SK-N-SH (cell line): ENCODE measurements around the gene SF3B1. TPM values are rescaled to one million over a fixed set of nuclear protein-coding genes. Genes with fewer than 3 reads are reported as not detected.

Experiments used
- CTCF ChIA-PET: fragments of 300-600, 350-600 bp; formaldehyde crosslinking; extraction: SDS; loops from one replicate; lab custom pipeline; 2021; lab: Yijun Ruan, JAX
- POLR2A ChIA-PET: fragments of 350-600 bp; sonication (Branson Sonifier 250); formaldehyde crosslinking; extraction: SDS; loops from one replicate; lab custom pipeline; 2020; ENCODE audit warnings: antibody characterized with exemption, inconsistent platforms; lab: Yijun Ruan, JAX
- DNase-seq: peaks from one replicate; pipeline ENCODE4 v3.0.0; 2012
- H2AFZ ChIP-seq: fragments of 200-600 bp; sonication (generic); 2 replicates; pipeline ENCODE4 v1.8.1; 2016; ENCODE audit warnings: antibody characterized with exemption, mild to moderate bottlenecking, low read depth
- H3F3A ChIP-seq: fragments of 200-600 bp; sonication (generic); replicated peaks from 2 replicates; pipeline ENCODE3; 2016; ENCODE audit warnings: antibody characterized with exemption, mild to moderate bottlenecking; ENCODE audit not compliant: insufficient read depth
- H3K27ac ChIP-seq, 2 experiments: fragments of 200-500 bp in 1 of 2; fragments of 200-600 bp in 1 of 2; sonication (Bioruptor generic) in 1 of 2; sonication (generic), shearing (Covaris generic) in 1 of 2; 2 replicates each; pipeline versions ENCODE4 v1.5.1 to v1.6.1; 2014 to 2016; ENCODE audit warnings: low read depth in 2 of 2, inconsistent platforms in 1 of 2, low read length in 1 of 2, mild to moderate bottlenecking in 1 of 2, mixed read lengths in 1 of 2
- H3K27me3 ChIP-seq: fragments of 200-600 bp; sonication (generic), shearing (Covaris generic); 2 replicates; pipeline ENCODE4 v1.6.1; 2016; ENCODE audit warnings: mixed run types; ENCODE audit not compliant: insufficient read depth
- H3K36me3 ChIP-seq, 2 experiments: fragments of 200-500 bp in 1 of 2; fragments of 200-600 bp in 1 of 2; sonication (Bioruptor generic) in 1 of 2; sonication (generic) in 1 of 2; replicated peaks in 1 of 2; 2 replicates each; pipeline versions ENCODE3 to v1.5.1; 2014 to 2016; ENCODE audit warnings: low read length in 1 of 2, mild to moderate bottlenecking in 1 of 2; ENCODE audit not compliant: insufficient read depth in 2 of 2, control insufficient read depth in 1 of 2
- H3K4me1 ChIP-seq, 2 experiments: fragments of 200-500 bp in 1 of 2; fragments of 200-600 bp in 1 of 2; sonication (Bioruptor generic) in 1 of 2; sonication (generic), shearing (Covaris generic) in 1 of 2; 2 replicates each; pipeline versions ENCODE4 v1.5.1 to v1.6.1; 2014 to 2016; ENCODE audit warnings: low read depth in 1 of 2, low read length in 1 of 2, mixed run types in 1 of 2; ENCODE audit not compliant: insufficient read depth in 2 of 2, control insufficient read depth in 1 of 2
- H3K4me2 ChIP-seq: fragments of 200-600 bp; sonication (generic), shearing (Covaris generic); 2 replicates; pipeline ENCODE4 v1.6.1; 2017; ENCODE audit warnings: mixed run types
- H3K4me3 ChIP-seq, 2 experiments: fragments of 200-500 bp in 1 of 2; fragments of 200-600 bp in 1 of 2; sonication (Bioruptor generic) in 1 of 2; sonication (generic), shearing (Covaris generic) in 1 of 2; 2 replicates each; pipeline versions ENCODE4 v1.5.1 to v1.8.1; 2014 to 2016; ENCODE audit warnings: low read depth in 2 of 2, inconsistent platforms in 1 of 2, low read length in 1 of 2, mild to moderate bottlenecking in 1 of 2, mixed read lengths in 1 of 2, moderate library complexity in 1 of 2
- H3K79me2 ChIP-seq: fragments of 200-600 bp; sonication (generic); 2 replicates; pipeline ENCODE4 v1.8.1; 2017; ENCODE audit warnings: mild to moderate bottlenecking; ENCODE audit not compliant: insufficient read depth
- H3K9ac ChIP-seq: fragments of 200-600 bp; sonication (generic); 2 replicates; pipeline ENCODE4 v1.6.1; 2017; ENCODE audit warnings: mixed run types
- H3K9me2 ChIP-seq: fragments of 200-600 bp; sonication (generic); 2 replicates; pipeline ENCODE4 v1.6.1; 2017; ENCODE audit warnings: mixed run types
- H3K9me3 ChIP-seq: fragments of 200-600 bp; sonication (generic); 2 replicates; pipeline ENCODE4 v1.6.1; 2017; ENCODE audit warnings: mixed run types, mild to moderate bottlenecking, moderate library complexity
- H4K20me1 ChIP-seq: fragments of 200-600 bp; sonication (generic); 2 replicates; pipeline ENCODE4 v1.6.1; 2017; ENCODE audit warnings: mild to moderate bottlenecking, mixed run types; ENCODE audit not compliant: insufficient read depth
- CTCF ChIP-seq: fragments of 200-600 bp; sonication (generic); IDR thresholded peaks from 2 replicates; pipeline ENCODE4 v1.6.1; 2017; ENCODE audit warnings: antibody characterized with exemption, mild to moderate bottlenecking, moderate library complexity
- FOSL2 ChIP-seq: IDR thresholded peaks from 2 replicates; pipeline ENCODE4 v1.4.0; 2012; ENCODE audit warnings: low read depth, mild to moderate bottlenecking, moderate library complexity, borderline replicate concordance
- GABPA ChIP-seq: IDR thresholded peaks from 2 replicates; pipeline ENCODE4 v1.4.0; 2012; ENCODE audit warnings: low read depth, mild to moderate bottlenecking
- MEF2A ChIP-seq: IDR thresholded peaks from 2 replicates; pipeline ENCODE4 v1.4.0; 2012; ENCODE audit warnings: low read depth, borderline replicate concordance
- RAD21 ChIP-seq: IDR thresholded peaks from 2 replicates; pipeline ENCODE4 v1.6.1; 2012; ENCODE audit warnings: mild to moderate bottlenecking, low read length
- SIN3A ChIP-seq: IDR thresholded peaks from 2 replicates; pipeline ENCODE4 v1.6.1; 2012; ENCODE audit warnings: low read depth, mild to moderate bottlenecking, low read length, moderate library complexity, borderline replicate concordance
- SMC3 ChIP-seq: IDR thresholded peaks from 2 replicates; pipeline ENCODE4 v1.6.1; 2012; ENCODE audit warnings: low read depth, low read length, improper control_type of control experiment
- TAF1 ChIP-seq: IDR thresholded peaks from 2 replicates; pipeline ENCODE4 v1.6.1; 2012; ENCODE audit warnings: low read depth, mild to moderate bottlenecking, low read length, moderate library complexity, borderline replicate concordance
- TCF12 ChIP-seq: IDR thresholded peaks from 2 replicates; pipeline ENCODE4 v1.4.0; 2012
- TEAD4 ChIP-seq: IDR thresholded peaks from 2 replicates; pipeline ENCODE4 v1.4.0; 2012; ENCODE audit warnings: mild to moderate bottlenecking, borderline replicate concordance; ENCODE audit not compliant: insufficient read depth
- USF2 ChIP-seq: fragments of 150-350 bp; IDR thresholded peaks from 2 replicates; pipeline ENCODE4 v1.6.1; 2017; ENCODE audit warnings: antibody characterized with exemption, low read length, low read depth, borderline replicate concordance
- YY1 ChIP-seq: IDR thresholded peaks from 2 replicates; pipeline ENCODE4 v1.4.0; 2012; ENCODE audit warnings: low read depth, mild to moderate bottlenecking
- ZBTB33 ChIP-seq: IDR thresholded peaks from 2 replicates; pipeline ENCODE4 v1.4.0; 2012; ENCODE audit warnings: low read depth, borderline replicate concordance
- WGBS: methylation state at CpG from one replicate; pipeline ENCODE4 v1.1.6; 2017; ENCODE audit warnings: low lambda C conversion rate; 5-methylcytosine and 5-hydroxymethylcytosine counted together
- polyA plus RNA-seq, 3 experiments: library from polyadenylated mRNA; depleted of rRNA; stranded (reverse); fragments of >200 nt; gene quantifications; 2 replicates each; pipeline ENCODE4 v1.2.3, GENCODE V29; 2012
- TF ChIP-seq, protein P1 (sequence below): IDR thresholded peaks from 2 replicates; pipeline ENCODE4 v1.6.1; 2012; ENCODE audit warnings: mild to moderate bottlenecking, low read depth, low read length, moderate library complexity
- TF ChIP-seq, protein P2 (sequence below): IDR thresholded peaks from 2 replicates; pipeline ENCODE4 v1.4.0; 2012; ENCODE audit warnings: low read depth
- TF ChIP-seq, protein P3 (sequence below): fragments of 150-350 bp; IDR thresholded peaks from 2 replicates; pipeline ENCODE4 v1.6.1; 2016; ENCODE audit warnings: mild to moderate bottlenecking, low read depth, low read length

SF3B1 gene
- polyA plus RNA-seq, 1 of the 3 experiments (the other 2 are of a cell fraction) = 162 TPM

GRCh38 chr2:197377670-197378069, 57.2 kb downstream of the SF3B1 start:
- WGBS = 91% methylated on average over 8 of the region's 9 CpGs
- no peaks in the 10 kb centered on the region for H3K9me2 ChIP-seq
- CTCF ChIA-PET = interaction anchor here (0.7 to 2.3 kb wide), 24 partner anchors 8 to 757 kb away, joined by 3 to 19 read pairs (median 4); no protein-coding TSS in a partner anchor

GRCh38 chr2:197372592-197372991, 62.2 kb downstream of the SF3B1 start:
- Histone ChIP-seq H3K79me2 (no peaks in the 10 kb centered on the region), H4K20me1 (no peaks in the 10 kb centered on the region), H3K4me3 (no peak overlapping the region), H2AFZ (no peak overlapping the region), H3K9me2 (no peaks in the 10 kb centered on the region), H3K9ac (no peak overlapping the region), H3K9me3 (no peaks in the 10 kb centered on the region), H3F3A (no peaks in the 10 kb centered on the region), H3K4me1 (peaks cover 0 to 4% of the 10 kb centered on the region in 2 experiments; a peak in 1 of 4 replicates), H3K4me2 (no peak overlapping the region), H3K27ac (no peak overlapping the region), H3K27me3 (no peaks in the 10 kb centered on the region), H3K36me3 (no peaks in the 10 kb centered on the region)
- CTCF ChIA-PET = interaction anchor here (2.6 kb wide), 1 partner anchor 259 kb away, joined by 10 read pairs; no protein-coding TSS in a partner anchor
- POLR2A ChIA-PET = no interaction called here
- no peak for DNase-seq
- WGBS = 57% methylated on average over 3 of the region's 3 CpGs
- TF ChIP-seq GABPA (no peak), SMC3 (no peak), ZBTB33 (no peak)
- TF ChIP-seq, protein P1, sequence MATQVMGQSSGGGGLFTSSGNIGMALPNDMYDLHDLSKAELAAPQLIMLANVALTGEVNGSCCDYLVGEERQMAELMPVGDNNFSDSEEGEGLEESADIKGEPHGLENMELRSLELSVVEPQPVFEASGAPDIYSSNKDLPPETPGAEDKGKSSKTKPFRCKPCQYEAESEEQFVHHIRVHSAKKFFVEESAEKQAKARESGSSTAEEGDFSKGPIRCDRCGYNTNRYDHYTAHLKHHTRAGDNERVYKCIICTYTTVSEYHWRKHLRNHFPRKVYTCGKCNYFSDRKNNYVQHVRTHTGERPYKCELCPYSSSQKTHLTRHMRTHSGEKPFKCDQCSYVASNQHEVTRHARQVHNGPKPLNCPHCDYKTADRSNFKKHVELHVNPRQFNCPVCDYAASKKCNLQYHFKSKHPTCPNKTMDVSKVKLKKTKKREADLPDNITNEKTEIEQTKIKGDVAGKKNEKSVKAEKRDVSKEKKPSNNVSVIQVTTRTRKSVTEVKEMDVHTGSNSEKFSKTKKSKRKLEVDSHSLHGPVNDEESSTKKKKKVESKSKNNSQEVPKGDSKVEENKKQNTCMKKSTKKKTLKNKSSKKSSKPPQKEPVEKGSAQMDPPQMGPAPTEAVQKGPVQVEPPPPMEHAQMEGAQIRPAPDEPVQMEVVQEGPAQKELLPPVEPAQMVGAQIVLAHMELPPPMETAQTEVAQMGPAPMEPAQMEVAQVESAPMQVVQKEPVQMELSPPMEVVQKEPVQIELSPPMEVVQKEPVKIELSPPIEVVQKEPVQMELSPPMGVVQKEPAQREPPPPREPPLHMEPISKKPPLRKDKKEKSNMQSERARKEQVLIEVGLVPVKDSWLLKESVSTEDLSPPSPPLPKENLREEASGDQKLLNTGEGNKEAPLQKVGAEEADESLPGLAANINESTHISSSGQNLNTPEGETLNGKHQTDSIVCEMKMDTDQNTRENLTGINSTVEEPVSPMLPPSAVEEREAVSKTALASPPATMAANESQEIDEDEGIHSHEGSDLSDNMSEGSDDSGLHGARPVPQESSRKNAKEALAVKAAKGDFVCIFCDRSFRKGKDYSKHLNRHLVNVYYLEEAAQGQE = no peak
- TF ChIP-seq, protein P2, sequence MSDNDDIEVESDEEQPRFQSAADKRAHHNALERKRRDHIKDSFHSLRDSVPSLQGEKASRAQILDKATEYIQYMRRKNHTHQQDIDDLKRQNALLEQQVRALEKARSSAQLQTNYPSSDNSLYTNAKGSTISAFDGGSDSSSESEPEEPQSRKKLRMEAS = no peak

More at GRCh38 chr2:197377670-197378069, 57.2 kb downstream of the SF3B1 start:
- Histone ChIP-seq H3K79me2 (no peaks in the 10 kb centered on the region), H3K27me3 (no peaks in the 10 kb centered on the region), H3K9ac (no peak overlapping the region), H3F3A (peaks cover 9% of the 10 kb centered on the region), H3K4me2 (no peak overlapping the region), H3K27ac (no peak overlapping the region), H4K20me1 (no peaks in the 10 kb centered on the region), H3K4me3 (no peak overlapping the region), H3K4me1 (peaks cover 6 to 8% of the 10 kb centered on the region in 2 experiments; a peak in 2 of 4 replicates), H2AFZ (peak overlapping the region; percentile 28; the same call in 1 of the 2 replicates), H3K9me3 (no peaks in the 10 kb centered on the region), H3K36me3 (no peaks in the 10 kb centered on the region)
- TF ChIP-seq, protein P3, sequence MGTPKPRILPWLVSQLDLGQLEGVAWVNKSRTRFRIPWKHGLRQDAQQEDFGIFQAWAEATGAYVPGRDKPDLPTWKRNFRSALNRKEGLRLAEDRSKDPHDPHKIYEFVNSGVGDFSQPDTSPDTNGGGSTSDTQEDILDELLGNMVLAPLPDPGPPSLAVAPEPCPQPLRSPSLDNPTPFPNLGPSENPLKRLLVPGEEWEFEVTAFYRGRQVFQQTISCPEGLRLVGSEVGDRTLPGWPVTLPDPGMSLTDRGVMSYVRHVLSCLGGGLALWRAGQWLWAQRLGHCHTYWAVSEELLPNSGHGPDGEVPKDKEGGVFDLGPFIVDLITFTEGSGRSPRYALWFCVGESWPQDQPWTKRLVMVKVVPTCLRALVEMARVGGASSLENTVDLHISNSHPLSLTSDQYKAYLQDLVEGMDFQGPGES = no peak
- TF ChIP-seq YY1 (no peak), RAD21 (no peak), CTCF (no peak), MEF2A (no peak), GABPA (no peak), FOSL2 (no peak), USF2 (no peak), TCF12 (no peak), SIN3A (no peak), TEAD4 (no peak), TAF1 (no peak)
- no peak for DNase-seq
- POLR2A ChIA-PET = no interaction called here
